Brain microvascular endothelial cell (primary cell): Measurements from ENCODE around the gene DHCR24.

Experiments
- DNase-seq: peaks from one replicate; pipeline ENCODE4 v3.0.0-alpha.2; 2020
- H3K27ac ChIP-seq: fragments of 250-450 bp; sonication (Bioruptor Pico); 2 replicates; pipeline ENCODE4 v1.5.1; 2020; ENCODE audit warnings: mild to moderate bottlenecking, moderate library complexity
- H3K27me3 ChIP-seq: fragments of 250-450 bp; sonication (Bioruptor Pico); replicated peaks from 2 replicates; pipeline ENCODE4 v1.5.1; 2020; ENCODE audit warnings: mild to moderate bottlenecking
- H3K36me3 ChIP-seq: fragments of 250-450 bp; sonication (Bioruptor Pico); replicated peaks from 2 replicates; pipeline ENCODE4 v1.5.1; 2020; ENCODE audit warnings: mild to moderate bottlenecking
- H3K4me3 ChIP-seq: 2 replicates; pipeline ENCODE4 v1.5.1; 2011; ENCODE audit warnings: low read depth, mild to moderate bottlenecking, control low read depth, low read length, moderate library complexity
- in situ Hi-C: cut with HindIII; loops from 2 replicates; pipeline ENCODE4 v1.10.0; 2017; ENCODE audit warnings: low sequenced_read_pairs, low pct_ligation_motif_present
- TF ChIP-seq, protein P1 (sequence below): IDR thresholded peaks from 2 replicates; pipeline ENCODE4 v1.5.1; 2011; ENCODE audit warnings: low read depth, mild to moderate bottlenecking, moderate library complexity, low read length, control low read depth, inconsistent platforms; ENCODE audit errors: missing control alignments

The DHCR24 gene

GRCh38 chr1:54846716-54847284 is 40.2 kb downstream of the DHCR24 start:
- DNase-seq: no peak
- Histone ChIP-seq H3K4me3 (no peak overlapping the region), H3K27me3 (no peaks in the 10 kb centered on the region), H3K36me3 (peaks cover 28% of the 10 kb centered on the region), H3K27ac (no peak overlapping the region)
- TF ChIP-seq, protein P1, sequence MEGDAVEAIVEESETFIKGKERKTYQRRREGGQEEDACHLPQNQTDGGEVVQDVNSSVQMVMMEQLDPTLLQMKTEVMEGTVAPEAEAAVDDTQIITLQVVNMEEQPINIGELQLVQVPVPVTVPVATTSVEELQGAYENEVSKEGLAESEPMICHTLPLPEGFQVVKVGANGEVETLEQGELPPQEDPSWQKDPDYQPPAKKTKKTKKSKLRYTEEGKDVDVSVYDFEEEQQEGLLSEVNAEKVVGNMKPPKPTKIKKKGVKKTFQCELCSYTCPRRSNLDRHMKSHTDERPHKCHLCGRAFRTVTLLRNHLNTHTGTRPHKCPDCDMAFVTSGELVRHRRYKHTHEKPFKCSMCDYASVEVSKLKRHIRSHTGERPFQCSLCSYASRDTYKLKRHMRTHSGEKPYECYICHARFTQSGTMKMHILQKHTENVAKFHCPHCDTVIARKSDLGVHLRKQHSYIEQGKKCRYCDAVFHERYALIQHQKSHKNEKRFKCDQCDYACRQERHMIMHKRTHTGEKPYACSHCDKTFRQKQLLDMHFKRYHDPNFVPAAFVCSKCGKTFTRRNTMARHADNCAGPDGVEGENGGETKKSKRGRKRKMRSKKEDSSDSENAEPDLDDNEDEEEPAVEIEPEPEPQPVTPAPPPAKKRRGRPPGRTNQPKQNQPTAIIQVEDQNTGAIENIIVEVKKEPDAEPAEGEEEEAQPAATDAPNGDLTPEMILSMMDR: no peak
- in situ Hi-C loops: no loop called here

- Histone ChIP-seq H3K27me3 (no peaks in the 10 kb centered on the region), H3K36me3 (peaks cover 23% of the 10 kb centered on the region), H3K27ac (no peak overlapping the region), H3K4me3 (no peak overlapping the region)
- DNase-seq: no peak
- in situ Hi-C loops: no loop called here
- TF ChIP-seq, protein P1: no peak
Observed at GRCh38 chr1:54846301-54846700, 40.7 kb downstream of the DHCR24 start.

- TF ChIP-seq, protein P1: no peak
- in situ Hi-C loops: no loop called here
- H3K36me3 ChIP-seq: peaks cover 18% of the 10 kb centered on the region
- DNase-seq: no peak
- H3K4me3 ChIP-seq: no peak overlapping the region
- no peak overlapping the region for H3K27ac ChIP-seq
- no peaks in the 10 kb centered on the region for H3K27me3 ChIP-seq
Observed at GRCh38 chr1:54845772-54846171, 41.2 kb downstream of the DHCR24 start.

- Histone ChIP-seq H3K4me3 (no peak overlapping the region), H3K27ac (no peak overlapping the region), H3K36me3 (peaks cover 10% of the 10 kb centered on the region), H3K27me3 (no peaks in the 10 kb centered on the region)
- DNase-seq: no peak
- in situ Hi-C loops: no loop called here
- TF ChIP-seq, protein P1: no peak
Observed at GRCh38 chr1:54844564-54844963, 42.4 kb downstream of the DHCR24 start.

DNA sequence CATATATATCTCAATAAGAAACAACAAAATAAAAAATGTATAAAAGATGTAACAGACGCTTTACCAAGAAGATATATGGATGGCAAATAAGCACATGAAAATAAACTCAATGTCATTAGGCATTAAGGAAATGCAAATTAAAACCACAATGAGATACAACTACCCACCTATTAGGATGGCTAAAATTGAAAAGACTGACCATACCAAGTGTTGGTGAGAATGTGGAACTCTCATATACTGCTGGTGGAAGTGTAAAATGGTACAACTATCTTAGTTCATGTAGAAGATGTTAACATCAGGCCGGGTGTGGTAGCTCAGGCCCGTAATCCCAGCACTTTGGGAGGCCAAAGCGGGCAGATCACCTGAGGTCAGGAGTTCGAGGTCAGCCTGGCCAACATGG is 43.5 kb downstream of the DHCR24 start:
- H3K27me3 ChIP-seq: no peaks in the 10 kb centered on the region
- peaks cover 5% of the 10 kb centered on the region for H3K36me3 ChIP-seq
- DNase-seq: no peak
- H3K4me3 ChIP-seq: no peak overlapping the region
- no peak overlapping the region for H3K27ac ChIP-seq
- TF ChIP-seq, protein P1: no peak
- in situ Hi-C loops: no loop called here

DNA sequence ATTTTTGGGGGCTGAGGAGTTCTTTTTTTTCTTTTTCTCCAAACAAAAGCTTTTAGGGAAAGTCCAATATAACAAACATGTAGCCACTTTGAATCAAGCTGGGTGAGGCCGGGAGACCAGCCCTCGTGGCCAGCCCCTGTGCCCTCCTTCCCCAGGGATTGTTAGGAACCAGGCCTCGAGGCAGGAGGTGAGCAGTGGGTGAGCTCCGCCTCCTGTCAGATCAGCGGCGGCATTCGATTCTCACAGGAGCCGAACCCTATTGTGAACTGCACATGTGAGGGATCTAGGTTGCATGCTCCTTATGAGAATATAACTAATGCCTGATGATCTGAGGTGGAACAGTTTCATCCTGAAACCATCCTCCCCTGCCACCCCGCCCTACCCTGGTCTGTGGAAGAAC is 44.0 kb downstream of the DHCR24 start:
- no peak for DNase-seq
- Histone ChIP-seq H3K36me3 (peaks cover 2% of the 10 kb centered on the region), H3K27me3 (no peaks in the 10 kb centered on the region), H3K27ac (no peak overlapping the region), H3K4me3 (no peak overlapping the region)
- in situ Hi-C loops: no loop called here
- TF ChIP-seq, protein P1: no peak
